Measurements from ENCODE around the gene ROR2. TPM values are rescaled to one million over a fixed set of nuclear protein-coding genes. Genes with fewer than 3 reads are reported as not detected.

ROR2 gene
- total RNA-seq, 4 donors from 2014 or later = 0.70 to 9.9 (median 4.1) TPM

- H3K27ac ChIP-seq = no peak overlapping the region
- DNase-seq = no peak
- TF ChIP-seq, protein P1, sequence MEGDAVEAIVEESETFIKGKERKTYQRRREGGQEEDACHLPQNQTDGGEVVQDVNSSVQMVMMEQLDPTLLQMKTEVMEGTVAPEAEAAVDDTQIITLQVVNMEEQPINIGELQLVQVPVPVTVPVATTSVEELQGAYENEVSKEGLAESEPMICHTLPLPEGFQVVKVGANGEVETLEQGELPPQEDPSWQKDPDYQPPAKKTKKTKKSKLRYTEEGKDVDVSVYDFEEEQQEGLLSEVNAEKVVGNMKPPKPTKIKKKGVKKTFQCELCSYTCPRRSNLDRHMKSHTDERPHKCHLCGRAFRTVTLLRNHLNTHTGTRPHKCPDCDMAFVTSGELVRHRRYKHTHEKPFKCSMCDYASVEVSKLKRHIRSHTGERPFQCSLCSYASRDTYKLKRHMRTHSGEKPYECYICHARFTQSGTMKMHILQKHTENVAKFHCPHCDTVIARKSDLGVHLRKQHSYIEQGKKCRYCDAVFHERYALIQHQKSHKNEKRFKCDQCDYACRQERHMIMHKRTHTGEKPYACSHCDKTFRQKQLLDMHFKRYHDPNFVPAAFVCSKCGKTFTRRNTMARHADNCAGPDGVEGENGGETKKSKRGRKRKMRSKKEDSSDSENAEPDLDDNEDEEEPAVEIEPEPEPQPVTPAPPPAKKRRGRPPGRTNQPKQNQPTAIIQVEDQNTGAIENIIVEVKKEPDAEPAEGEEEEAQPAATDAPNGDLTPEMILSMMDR (IDR thresholded peaks at IDR 0.05) = no peak
- TF ChIP-seq POLR2A (IDR thresholded peaks at IDR 0.05) = no peak
- H3K27me3 ChIP-seq = no peaks in the 10 kb centered on the region
- H3K9me3 ChIP-seq = no peaks in the 10 kb centered on the region
- no peak overlapping the region for H3K4me3 ChIP-seq
- H3K36me3 ChIP-seq = no peaks in the 10 kb centered on the region
- H3K4me1 ChIP-seq = peaks cover 0 to 27% (median 0%) of the 10 kb centered on the region in 4 donors
These were observed 56.0 kb downstream of the ROR2 start for GRCh38 chr9:91894023-91894422.

GRCh38 chr9:91891915-91892314, 58.1 kb downstream of the ROR2 start:
- Histone ChIP-seq H3K9me3 (no peaks in the 10 kb centered on the region), H3K27ac (no peak overlapping the region), H3K4me1 (peaks cover 0 to 18% (median 0%) of the 10 kb centered on the region in 4 donors), H3K36me3 (no peaks in the 10 kb centered on the region), H3K27me3 (no peaks in the 10 kb centered on the region), H3K4me3 (no peak overlapping the region)
- TF ChIP-seq, protein P1 (IDR thresholded peaks at IDR 0.05) = no peak
- TF ChIP-seq POLR2A (IDR thresholded peaks at IDR 0.05) = no peak
- no peak for DNase-seq

DNA sequence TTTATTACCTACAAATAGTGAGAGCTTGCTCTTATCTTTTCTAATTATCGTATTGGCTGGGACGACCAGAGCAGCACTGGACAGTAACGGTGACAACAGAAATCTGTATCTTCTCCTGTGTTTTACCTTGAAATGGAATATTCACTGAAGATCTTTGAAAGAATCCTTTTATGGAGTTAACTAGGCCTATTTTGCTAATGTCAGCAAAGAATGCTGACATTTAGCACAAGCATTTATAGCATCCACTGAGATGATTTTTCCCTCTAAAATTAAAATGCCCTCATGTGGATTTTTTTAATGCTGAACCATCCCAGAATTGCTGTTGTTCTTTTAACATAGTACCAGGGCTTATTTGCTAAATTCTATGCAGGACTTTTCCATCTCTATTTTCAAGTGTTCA, 59.4 kb downstream of the ROR2 start:
- DNase-seq = no peak

GRCh38 chr9:91889161-91889911, 60.7 kb downstream of the ROR2 start:
- H3K4me3 ChIP-seq = no peak overlapping the region
- TF ChIP-seq, protein P1 (IDR thresholded peaks at IDR 0.05) = no peak
- no peak for TF ChIP-seq POLR2A (IDR thresholded peaks at IDR 0.05)
- no peak for DNase-seq
- no peaks in the 10 kb centered on the region for H3K27me3 ChIP-seq
- no peaks in the 10 kb centered on the region for H3K36me3 ChIP-seq
- H3K9me3 ChIP-seq = no peaks in the 10 kb centered on the region
- H3K27ac ChIP-seq = no peak overlapping the region
- H3K4me1 ChIP-seq = peaks cover 0 to 14% (median 0%) of the 10 kb centered on the region in 4 donors

More for the DNA sequence above, 59.4 kb downstream of the ROR2 start:
- TF ChIP-seq POLR2A (IDR thresholded peaks at IDR 0.05) = no peak
- TF ChIP-seq, protein P1 (IDR thresholded peaks at IDR 0.05) = no peak
- H3K27ac ChIP-seq = no peak overlapping the region
- no peaks in the 10 kb centered on the region for H3K9me3 ChIP-seq
- no peak overlapping the region for H3K4me3 ChIP-seq
- H3K27me3 ChIP-seq = no peaks in the 10 kb centered on the region
- H3K36me3 ChIP-seq = no peaks in the 10 kb centered on the region
- peaks cover 0 to 14% (median 0%) of the 10 kb centered on the region in 4 donors for H3K4me1 ChIP-seq

- Histone ChIP-seq H3K9me3 (no peaks in the 10 kb centered on the region), H3K4me1 (peaks cover 0 to 13% (median 0%) of the 10 kb centered on the region in 4 donors), H3K27me3 (no peaks in the 10 kb centered on the region), H3K36me3 (no peaks in the 10 kb centered on the region), H3K27ac (no peak overlapping the region), H3K4me3 (no peak overlapping the region)
- no peak for DNase-seq
- no peak for TF ChIP-seq POLR2A (IDR thresholded peaks at IDR 0.05)
- TF ChIP-seq, protein P1 (IDR thresholded peaks at IDR 0.05) = no peak
These were observed 63.5 kb downstream of the ROR2 start for GRCh38 chr9:91886414-91887076.

All from Peyer's patch (tissue), 4 donors.